ENCODE data around the gene HEXB. TPM values are rescaled to one million over a fixed set of nuclear protein-coding genes. Genes with fewer than 3 reads are reported as not detected.
"Not testable (repeated sequence)": the region's sequence is repeated elsewhere in the genome, so short reads cannot be mapped to it uniquely, and the experiment has no call there.

Gene HEXB
- total RNA-seq, 1 experiment from 2014 or later, result 248 TPM

DNA sequence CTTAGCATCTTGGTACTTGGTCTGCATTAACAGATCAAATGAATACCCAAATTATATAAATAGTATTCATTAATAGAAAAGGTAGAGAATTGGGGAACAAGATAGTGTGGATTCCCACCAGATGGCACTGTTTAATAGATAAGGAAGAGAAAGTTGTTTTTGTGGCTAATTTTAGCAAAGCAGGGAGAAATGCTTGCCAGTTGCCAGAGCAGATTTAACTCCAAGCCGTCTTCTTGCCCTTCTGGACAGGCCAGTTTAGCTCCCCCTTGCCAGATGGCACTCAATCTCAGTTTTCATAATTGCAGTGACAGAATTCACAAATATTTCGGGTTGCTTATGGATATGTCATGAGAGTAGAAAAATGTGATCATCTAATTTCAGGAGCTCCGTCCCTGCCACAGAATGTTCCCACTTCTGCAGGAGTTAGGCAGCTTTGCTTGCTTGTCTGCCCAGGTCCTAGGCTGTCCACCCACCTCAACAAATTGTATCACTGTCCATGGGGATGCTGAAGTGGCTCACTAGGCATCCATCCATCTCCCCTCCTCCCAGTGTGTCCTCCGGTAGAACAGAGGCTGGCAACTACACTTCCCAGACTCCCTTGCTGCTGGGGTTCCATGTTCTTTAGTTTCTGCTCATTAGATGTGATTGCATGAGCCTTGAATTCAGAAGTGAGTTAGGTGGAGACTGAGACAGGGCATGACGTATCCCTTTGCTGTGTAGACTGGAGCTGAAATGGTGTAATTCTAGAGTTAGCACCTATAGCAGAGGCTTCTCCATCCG, 11.8 kb upstream of the HEXB start:
- ATAC-seq (peak; percentile 59; the same call in 1 of the 2 replicates), DNase-seq (ENCODE audit: low read depth, low spot score) (no peak)
- ChIA-PET CTCF (no interaction called here), POLR2A (no interaction called here)
- no peak for TF ChIP-seq TCF7L2 (IDR thresholded peaks at IDR 0.05; ENCODE audit: low read depth, low read length)
- TF ChIP-seq, protein P1, sequence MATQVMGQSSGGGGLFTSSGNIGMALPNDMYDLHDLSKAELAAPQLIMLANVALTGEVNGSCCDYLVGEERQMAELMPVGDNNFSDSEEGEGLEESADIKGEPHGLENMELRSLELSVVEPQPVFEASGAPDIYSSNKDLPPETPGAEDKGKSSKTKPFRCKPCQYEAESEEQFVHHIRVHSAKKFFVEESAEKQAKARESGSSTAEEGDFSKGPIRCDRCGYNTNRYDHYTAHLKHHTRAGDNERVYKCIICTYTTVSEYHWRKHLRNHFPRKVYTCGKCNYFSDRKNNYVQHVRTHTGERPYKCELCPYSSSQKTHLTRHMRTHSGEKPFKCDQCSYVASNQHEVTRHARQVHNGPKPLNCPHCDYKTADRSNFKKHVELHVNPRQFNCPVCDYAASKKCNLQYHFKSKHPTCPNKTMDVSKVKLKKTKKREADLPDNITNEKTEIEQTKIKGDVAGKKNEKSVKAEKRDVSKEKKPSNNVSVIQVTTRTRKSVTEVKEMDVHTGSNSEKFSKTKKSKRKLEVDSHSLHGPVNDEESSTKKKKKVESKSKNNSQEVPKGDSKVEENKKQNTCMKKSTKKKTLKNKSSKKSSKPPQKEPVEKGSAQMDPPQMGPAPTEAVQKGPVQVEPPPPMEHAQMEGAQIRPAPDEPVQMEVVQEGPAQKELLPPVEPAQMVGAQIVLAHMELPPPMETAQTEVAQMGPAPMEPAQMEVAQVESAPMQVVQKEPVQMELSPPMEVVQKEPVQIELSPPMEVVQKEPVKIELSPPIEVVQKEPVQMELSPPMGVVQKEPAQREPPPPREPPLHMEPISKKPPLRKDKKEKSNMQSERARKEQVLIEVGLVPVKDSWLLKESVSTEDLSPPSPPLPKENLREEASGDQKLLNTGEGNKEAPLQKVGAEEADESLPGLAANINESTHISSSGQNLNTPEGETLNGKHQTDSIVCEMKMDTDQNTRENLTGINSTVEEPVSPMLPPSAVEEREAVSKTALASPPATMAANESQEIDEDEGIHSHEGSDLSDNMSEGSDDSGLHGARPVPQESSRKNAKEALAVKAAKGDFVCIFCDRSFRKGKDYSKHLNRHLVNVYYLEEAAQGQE (IDR thresholded peaks at IDR 0.05; ENCODE audit: insufficient read depth in 1 of 2, low read depth in 2 of 2, low read length in 1 of 2), result no peak
- TF ChIP-seq POLR2AphosphoS5 (IDR thresholded peaks at IDR 0.05; ENCODE audit: low read depth, low read length), result no peak
- no peak for TF ChIP-seq SIN3A (IDR thresholded peaks at IDR 0.05; ENCODE audit: borderline replicate concordance, insufficient read depth, low read depth, low read length)
- TF ChIP-seq, protein P2, sequence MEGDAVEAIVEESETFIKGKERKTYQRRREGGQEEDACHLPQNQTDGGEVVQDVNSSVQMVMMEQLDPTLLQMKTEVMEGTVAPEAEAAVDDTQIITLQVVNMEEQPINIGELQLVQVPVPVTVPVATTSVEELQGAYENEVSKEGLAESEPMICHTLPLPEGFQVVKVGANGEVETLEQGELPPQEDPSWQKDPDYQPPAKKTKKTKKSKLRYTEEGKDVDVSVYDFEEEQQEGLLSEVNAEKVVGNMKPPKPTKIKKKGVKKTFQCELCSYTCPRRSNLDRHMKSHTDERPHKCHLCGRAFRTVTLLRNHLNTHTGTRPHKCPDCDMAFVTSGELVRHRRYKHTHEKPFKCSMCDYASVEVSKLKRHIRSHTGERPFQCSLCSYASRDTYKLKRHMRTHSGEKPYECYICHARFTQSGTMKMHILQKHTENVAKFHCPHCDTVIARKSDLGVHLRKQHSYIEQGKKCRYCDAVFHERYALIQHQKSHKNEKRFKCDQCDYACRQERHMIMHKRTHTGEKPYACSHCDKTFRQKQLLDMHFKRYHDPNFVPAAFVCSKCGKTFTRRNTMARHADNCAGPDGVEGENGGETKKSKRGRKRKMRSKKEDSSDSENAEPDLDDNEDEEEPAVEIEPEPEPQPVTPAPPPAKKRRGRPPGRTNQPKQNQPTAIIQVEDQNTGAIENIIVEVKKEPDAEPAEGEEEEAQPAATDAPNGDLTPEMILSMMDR (IDR thresholded peaks at IDR 0.05), result peak; percentile 68
- H3K36me3 ChIP-seq (ENCODE audit: control insufficient read depth, insufficient read depth, low read length), result no peaks in the 10 kb centered on the region
- H3K9me3 ChIP-seq (ENCODE audit: control insufficient read depth, insufficient read depth, low read depth, low read length), result no peaks in the 10 kb centered on the region; the same call in 1 of the 2 replicates
- H3K4me1 ChIP-seq (ENCODE audit: control insufficient read depth, insufficient read depth, low read length), result no peaks in the 10 kb centered on the region
- in situ Hi-C loops (cut with HindIII; ENCODE audit: low pct_unique_long_range_greater_than_20kb, low sequenced_read_pairs), result no loop called here
- H3K4me3 ChIP-seq (ENCODE audit: low read depth in 2 of 2, low read length in 2 of 2), result no peak overlapping the region
- no TSS peak for BruUV-seq (replicated peaks)
- no peak overlapping the region for H3K27ac ChIP-seq (ENCODE audit: low read length)
- intact Hi-C loops (cut with micrococcal nuclease; ENCODE audit: unreplicated experiment), result loop anchor here (1.0 kb wide), 1 partner anchor 246 kb away; no protein-coding TSS in a partner anchor
- H3K27me3 ChIP-seq (ENCODE audit: control insufficient read depth, insufficient read depth, low read length), result no peaks in the 10 kb centered on the region

DNA sequence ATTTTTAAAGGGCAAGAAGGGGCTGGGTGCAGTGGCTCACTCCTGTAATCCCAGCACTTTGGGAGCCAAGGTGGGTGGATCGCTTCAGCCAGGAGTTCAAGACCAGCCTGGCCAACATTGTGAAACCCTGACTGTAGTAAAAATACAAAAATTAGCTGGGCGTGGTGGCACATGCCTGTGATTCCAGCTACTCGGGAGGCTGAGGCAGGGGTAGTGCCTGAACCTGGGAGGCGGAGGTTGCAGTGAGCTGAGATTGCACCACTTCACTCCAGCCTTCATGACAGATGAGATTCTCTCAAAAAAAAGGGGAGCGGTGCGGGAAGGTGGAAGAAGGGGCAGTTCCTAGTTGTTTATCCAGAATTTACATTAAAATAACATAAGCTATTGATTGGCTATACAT, 8.6 kb upstream of the HEXB start:
- H3K4me3 ChIP-seq (ENCODE audit: low read depth in 2 of 2, low read length in 2 of 2); DNase-seq (ENCODE audit: low read depth, low spot score); H3K4me1 ChIP-seq (ENCODE audit: control insufficient read depth, insufficient read depth, low read length); H3K27ac ChIP-seq (ENCODE audit: low read length); H3K27me3 ChIP-seq (ENCODE audit: control insufficient read depth, insufficient read depth, low read length); BruUV-seq (replicated peaks); in situ Hi-C loops (cut with HindIII; ENCODE audit: low pct_unique_long_range_greater_than_20kb, low sequenced_read_pairs); H3K36me3 ChIP-seq (ENCODE audit: control insufficient read depth, insufficient read depth, low read length); intact Hi-C loops (cut with micrococcal nuclease; ENCODE audit: unreplicated experiment); CTCF ChIA-PET; H3K9me3 ChIP-seq (ENCODE audit: control insufficient read depth, insufficient read depth, low read depth, low read length); ATAC-seq: not testable (repeated sequence)
- POLR2A ChIA-PET, result interaction anchor here (0.7 kb wide), 1 partner anchor 832 kb away, joined by 3 read pairs; no protein-coding TSS in a partner anchor

DNA sequence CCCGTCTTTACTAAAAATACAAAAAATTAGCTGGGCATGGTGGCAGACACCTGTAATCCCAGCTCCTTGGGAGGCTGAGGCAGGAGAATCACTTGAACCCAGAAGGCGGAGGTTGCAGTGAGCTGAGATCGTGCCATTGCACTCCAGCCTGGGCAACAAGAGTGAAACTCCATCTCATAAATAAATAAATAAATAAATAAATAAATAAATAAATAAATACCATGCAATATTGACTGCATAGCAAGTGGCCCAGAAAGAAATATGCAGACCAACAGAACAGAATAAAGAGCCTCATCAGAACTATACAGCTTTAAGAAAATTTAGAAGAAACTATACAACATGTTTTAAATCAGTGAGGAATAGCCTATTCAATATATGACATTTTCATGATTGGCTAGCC, 6.9 kb upstream of the HEXB start:
- H3K36me3 ChIP-seq (ENCODE audit: control insufficient read depth, insufficient read depth, low read length); H3K4me3 ChIP-seq (ENCODE audit: low read depth in 2 of 2, low read length in 2 of 2); H3K27me3 ChIP-seq (ENCODE audit: control insufficient read depth, insufficient read depth, low read length); H3K27ac ChIP-seq (ENCODE audit: low read length); H3K9me3 ChIP-seq (ENCODE audit: control insufficient read depth, insufficient read depth, low read depth, low read length); H3K4me1 ChIP-seq (ENCODE audit: control insufficient read depth, insufficient read depth, low read length); DNase-seq (ENCODE audit: low read depth, low spot score); in situ Hi-C loops (cut with HindIII; ENCODE audit: low pct_unique_long_range_greater_than_20kb, low sequenced_read_pairs); POLR2A ChIA-PET; intact Hi-C loops (cut with micrococcal nuclease; ENCODE audit: unreplicated experiment); ATAC-seq; BruUV-seq (replicated peaks): not testable (repeated sequence)
- CTCF ChIA-PET, result interaction anchor here (1.2 kb wide), 1 partner anchor 23 kb away, joined by 3 read pairs; no protein-coding TSS in a partner anchor

DNA sequence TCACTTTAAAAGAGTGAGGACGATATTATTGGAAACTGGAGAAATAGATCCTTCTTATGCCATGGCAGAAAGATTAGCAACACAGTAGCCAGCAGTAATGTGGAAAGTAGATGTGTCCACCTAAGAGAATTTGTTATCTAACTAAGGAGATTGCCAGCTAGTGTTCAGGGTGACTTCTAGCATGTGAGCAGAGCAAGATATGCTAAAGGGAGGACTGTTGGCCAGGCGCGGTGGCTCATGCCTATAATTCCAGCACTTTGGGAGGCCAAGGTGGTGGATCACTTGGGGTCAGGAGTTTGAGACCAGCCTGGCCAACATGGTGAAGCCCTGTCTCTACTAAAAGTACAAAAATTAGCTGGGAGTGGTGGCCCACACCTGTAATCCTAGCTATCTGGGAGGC, 5.7 kb upstream of the HEXB start:
- H3K36me3 ChIP-seq (ENCODE audit: control insufficient read depth, insufficient read depth, low read length); CTCF ChIA-PET; H3K9me3 ChIP-seq (ENCODE audit: control insufficient read depth, insufficient read depth, low read depth, low read length); H3K27ac ChIP-seq (ENCODE audit: low read length); DNase-seq (ENCODE audit: low read depth, low spot score); ATAC-seq; H3K4me3 ChIP-seq (ENCODE audit: low read depth in 2 of 2, low read length in 2 of 2); in situ Hi-C loops (cut with HindIII; ENCODE audit: low pct_unique_long_range_greater_than_20kb, low sequenced_read_pairs); H3K27me3 ChIP-seq (ENCODE audit: control insufficient read depth, insufficient read depth, low read length); BruUV-seq (replicated peaks); intact Hi-C loops (cut with micrococcal nuclease; ENCODE audit: unreplicated experiment); POLR2A ChIA-PET; H3K4me1 ChIP-seq (ENCODE audit: control insufficient read depth, insufficient read depth, low read length): not testable (repeated sequence)

All from Panc1 (cell line).